AG04450 (cell line): ENCODE results near the gene RBM42. TPM values are rescaled to one million over a fixed set of nuclear protein-coding genes. Genes with fewer than 3 reads are reported as not detected.

Source experiments
- CTCF ChIA-PET: fragments of 300-600, 350-600 bp; formaldehyde crosslinking; extraction: SDS; loops from one replicate; lab custom pipeline; 2022; ENCODE audit warnings: antibody characterized with exemption, inconsistent platforms; lab: Charles Lee
- POLR2A ChIA-PET: fragments of 350-600 bp; formaldehyde crosslinking; extraction: SDS; loops from one replicate; lab custom pipeline; 2021; ENCODE audit warnings: antibody characterized with exemption, inconsistent platforms; lab: Yijun Ruan, JAX
- DNase-seq: peaks from one replicate; pipeline ENCODE4 v3.0.0-alpha.2; 2011; ENCODE audit warnings: low read depth, low spot score
- H3K27ac ChIP-seq: one replicate; pipeline ENCODE4 v1.5.1; 2012; ENCODE audit warnings: low read depth, low read length, control low read depth
- H3K27me3 ChIP-seq: one replicate; pipeline ENCODE4 v1.6.0; 2012; ENCODE audit warnings: low read length; ENCODE audit not compliant: control insufficient read depth, insufficient read depth
- H3K4me3 ChIP-seq: 2 replicates; pipeline ENCODE4 v1.5.1; 2011; ENCODE audit warnings: mild to moderate bottlenecking, low read depth, low read length, control low read depth
- H3K9me3 ChIP-seq: 2 replicates; pipeline ENCODE4 v1.5.1; 2012; ENCODE audit warnings: low read length; ENCODE audit not compliant: control insufficient read depth, insufficient read depth
- CTCF ChIP-seq: IDR thresholded peaks from 2 replicates; pipeline ENCODE4 v1.5.1; 2011; ENCODE audit warnings: low read depth, low read length, control low read depth, inconsistent platforms
- polyA plus RNA-seq: library from polyadenylated mRNA; depleted of rRNA; stranded (reverse); fragments of >200 nt; gene quantifications from 2 replicates; pipeline ENCODE4 v1.2.3, GENCODE V29; 2011; rRNA removed

Gene RBM42
- polyA plus RNA-seq, 1 experiment: 33.4 TPM

DNA sequence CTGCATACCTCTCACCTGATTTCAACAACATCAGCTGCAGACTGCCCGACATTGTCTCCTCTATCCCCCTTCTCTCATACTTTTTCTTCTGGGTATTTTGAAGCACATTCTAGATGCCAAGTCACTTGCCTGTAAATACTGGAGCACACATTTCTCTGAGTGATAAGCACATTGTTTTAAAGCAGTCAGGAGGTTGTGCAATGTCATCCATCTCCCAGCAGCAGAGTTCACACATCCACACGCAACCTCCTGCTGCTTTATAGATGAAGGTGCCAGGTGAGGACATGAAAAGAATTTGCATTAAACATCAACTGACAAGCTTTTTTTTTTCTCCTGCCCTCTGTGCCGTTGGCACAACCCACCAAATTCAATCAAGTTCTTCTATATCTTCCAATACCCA lies 43.0 kb downstream of the RBM42 start:
- CTCF ChIA-PET: no interaction called here
- DNase-seq: no peak
- TF ChIP-seq CTCF: no peak
- POLR2A ChIA-PET: no interaction called here
- Histone ChIP-seq H3K27me3 (peaks cover 9% of the 10 kb centered on the region), H3K27ac (no peak overlapping the region), H3K4me3 (no peak overlapping the region), H3K9me3 (no peaks in the 10 kb centered on the region; the same call in 1 of the 2 replicates)

DNA sequence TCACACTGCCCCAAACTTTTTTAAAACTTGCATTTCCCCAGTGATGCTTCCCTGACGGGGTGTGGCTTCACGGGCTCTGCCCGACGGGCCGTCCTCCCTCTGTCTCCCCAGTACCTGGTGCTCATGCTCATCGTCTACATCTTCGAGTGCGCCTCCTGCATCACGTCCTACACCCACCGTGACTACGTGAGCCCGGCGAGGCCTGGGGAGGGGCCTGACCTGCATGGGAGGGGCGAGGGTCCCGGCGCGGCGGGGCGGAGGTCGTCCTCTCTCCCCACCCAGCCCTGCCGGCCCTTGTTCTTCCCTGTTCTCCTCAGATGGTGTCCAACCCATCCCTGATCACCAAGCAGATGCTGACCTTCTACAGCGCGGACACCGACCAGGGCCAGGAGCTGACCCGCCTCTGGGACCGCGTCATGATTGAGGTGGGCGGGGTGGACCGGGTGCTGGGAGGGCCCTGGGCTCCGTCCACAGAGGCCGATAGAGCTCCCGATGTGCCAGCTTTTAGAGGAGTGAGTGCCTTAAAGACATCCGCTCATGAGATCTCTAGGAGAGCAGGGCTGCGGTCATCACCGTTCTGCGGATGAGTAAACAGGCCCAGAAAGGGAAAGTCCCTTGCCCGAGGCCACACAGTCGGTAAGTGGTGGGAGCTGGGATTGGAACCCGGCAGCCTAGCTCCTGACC lies 44.4 kb downstream of the RBM42 start:
- ChIA-PET CTCF (interaction anchor here (0.6 kb wide), 1 partner anchor 15 kb away, joined by 3 read pairs; no protein-coding TSS in a partner anchor), POLR2A (no interaction called here)
- no peak for TF ChIP-seq CTCF
- Histone ChIP-seq H3K9me3 (no peaks in the 10 kb centered on the region; the same call in 1 of the 2 replicates), H3K4me3 (peak overlapping the region; percentile 48), H3K27me3 (peaks cover 11% of the 10 kb centered on the region), H3K27ac (peak overlapping the region; percentile 11)
- no peak for DNase-seq

GRCh38 chr19:35675589-35676140 lies 46.8 kb downstream of the RBM42 start:
- H3K9me3 ChIP-seq: no peaks in the 10 kb centered on the region; the same call in 1 of the 2 replicates
- TF ChIP-seq CTCF: no peak
- no peak overlapping the region for H3K4me3 ChIP-seq
- DNase-seq: no peak
- H3K27me3 ChIP-seq: peaks cover 5% of the 10 kb centered on the region
- no peak overlapping the region for H3K27ac ChIP-seq
- POLR2A ChIA-PET: no interaction called here
- CTCF ChIA-PET: no interaction called here

Other genes starting within 250 kb of the RBM42 start
- not detected in 2 replicates for gene FFAR2, start 180.8 kb upstream of the RBM42 start, polyA plus RNA-seq
- gene KRTDAP, start 138.6 kb upstream of the RBM42 start, polyA plus RNA-seq: not detected in 2 replicates
- 1.3 and 1.6 TPM in 2 replicates for gene DMKN, start 115.4 kb upstream of the RBM42 start, polyA plus RNA-seq
- gene SBSN, start 100.7 kb upstream of the RBM42 start, polyA plus RNA-seq: 1.8 and 2.1 TPM in 2 replicates
- gene GAPDHS, start 95.6 kb upstream of the RBM42 start, polyA plus RNA-seq: not detected in 2 replicates
- gene TMEM147, start 83.4 kb upstream of the RBM42 start, polyA plus RNA-seq: 88.7 and 116 TPM in 2 replicates
- gene ATP4A, start 65.4 kb upstream of the RBM42 start, polyA plus RNA-seq: not detected in 2 replicates
- gene PMIS2, start 42.9 kb upstream of the RBM42 start, polyA plus RNA-seq: not detected in 2 replicates
- 1.9 and 2.3 TPM in 2 replicates for gene HAUS5, start 16.3 kb upstream of the RBM42 start, polyA plus RNA-seq
- 0.33 and 0.36 TPM in 2 replicates for gene ETV2, start 12.7 kb downstream of the RBM42 start, polyA plus RNA-seq
- 398 and 527 TPM in 2 replicates for gene COX6B1, start 19.3 kb downstream of the RBM42 start, polyA plus RNA-seq
- 0.07 TPM in 1 of 2 replicates, not detected in the other for gene UPK1A, start 37.5 kb downstream of the RBM42 start, polyA plus RNA-seq
- not detected in 2 replicates for gene ZBTB32, start 75.5 kb downstream of the RBM42 start, polyA plus RNA-seq
- gene KMT2B, start 89.0 kb downstream of the RBM42 start, polyA plus RNA-seq: 6.1 and 8.7 TPM in 2 replicates
- 1.3 and 2.0 TPM in 2 replicates for gene IGFLR1, start 113.4 kb downstream of the RBM42 start, polyA plus RNA-seq
- 10.2 and 11.8 TPM in 2 replicates for gene U2AF1L4, start 116.4 kb downstream of the RBM42 start, polyA plus RNA-seq
- gene PSENEN, start 116.6 kb downstream of the RBM42 start, polyA plus RNA-seq: 41.0 and 52.7 TPM in 2 replicates
- 5.5 and 7.6 TPM in 2 replicates for gene LIN37, start 119.5 kb downstream of the RBM42 start, polyA plus RNA-seq
- gene HSPB6, start 128.0 kb downstream of the RBM42 start, polyA plus RNA-seq: 31.7 and 46.5 TPM in 2 replicates
- gene PROSER3, start 129.1 kb downstream of the RBM42 start, polyA plus RNA-seq: 5.2 and 7.1 TPM in 2 replicates
- gene ARHGAP33, start 146.5 kb downstream of the RBM42 start, polyA plus RNA-seq: 0.82 and 1.2 TPM in 2 replicates
- not detected in 2 replicates for gene PRODH2, start 183.8 kb downstream of the RBM42 start, polyA plus RNA-seq
- not detected in 2 replicates for gene NPHS1, start 223.5 kb downstream of the RBM42 start, polyA plus RNA-seq
- not detected in 2 replicates for gene KIRREL2, start 227.9 kb downstream of the RBM42 start, polyA plus RNA-seq
- gene APLP1, start 239.5 kb downstream of the RBM42 start, polyA plus RNA-seq: 6.8 and 10.9 TPM in 2 replicates